Measurements from ENCODE around the gene OGA.

Gene OGA

DNA sequence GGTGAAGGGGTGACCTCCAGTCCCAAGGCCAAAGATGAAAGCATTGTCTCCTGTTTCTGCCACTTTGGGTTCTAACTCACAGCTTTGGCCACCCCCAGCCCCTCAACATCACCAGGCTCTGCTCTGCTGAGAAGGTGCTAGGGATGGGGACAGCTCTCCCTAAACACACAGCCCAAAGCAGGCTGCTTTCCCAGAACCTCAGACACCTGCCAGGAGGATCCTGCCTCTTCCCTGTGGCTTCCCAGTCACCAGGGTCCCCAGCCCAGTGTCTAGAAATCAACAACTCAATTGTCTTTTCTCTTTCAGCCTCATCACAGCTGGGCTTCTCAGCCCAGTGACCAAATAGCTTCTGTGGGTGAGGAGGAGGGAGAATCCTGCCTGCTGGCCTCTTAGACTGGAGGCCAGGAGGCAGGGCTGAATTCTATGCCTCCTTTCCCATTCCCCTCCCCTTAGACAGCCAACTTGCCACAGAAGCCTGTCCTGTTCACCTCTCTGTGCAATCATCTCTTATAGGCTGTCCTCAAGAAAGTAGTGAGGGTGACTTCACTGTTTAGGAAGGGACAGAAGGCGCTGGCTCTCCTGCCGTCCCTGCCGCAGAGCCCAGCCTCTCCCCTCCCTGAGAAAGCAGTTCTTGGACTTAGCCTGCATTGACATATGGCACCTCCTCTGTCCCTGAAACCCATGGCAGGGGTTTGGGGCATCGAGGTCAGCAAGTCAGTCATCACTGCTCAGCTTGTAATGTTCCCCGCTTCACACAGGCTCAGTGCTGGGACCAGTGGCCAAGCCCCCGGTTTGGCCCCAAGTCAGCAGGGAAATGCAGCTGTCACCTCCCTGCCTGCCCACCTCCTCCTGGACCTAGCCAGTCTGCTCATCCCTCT is 46.0 kb downstream of the OGA start:
- H3K4me1 Mint-ChIP-seq: peaks cover 19% of the 10 kb centered on the region
- no peaks in the 10 kb centered on the region for H3K36me3 Mint-ChIP-seq (ENCODE audit: low read depth)
- no peak overlapping the region for H3K4me3 Mint-ChIP-seq
- no peak overlapping the region for H3K27ac Mint-ChIP-seq
- peaks cover 82% of the 10 kb centered on the region for H3K27me3 Mint-ChIP-seq (ENCODE audit: low read depth)
- TF ChIP-seq, protein P1, sequence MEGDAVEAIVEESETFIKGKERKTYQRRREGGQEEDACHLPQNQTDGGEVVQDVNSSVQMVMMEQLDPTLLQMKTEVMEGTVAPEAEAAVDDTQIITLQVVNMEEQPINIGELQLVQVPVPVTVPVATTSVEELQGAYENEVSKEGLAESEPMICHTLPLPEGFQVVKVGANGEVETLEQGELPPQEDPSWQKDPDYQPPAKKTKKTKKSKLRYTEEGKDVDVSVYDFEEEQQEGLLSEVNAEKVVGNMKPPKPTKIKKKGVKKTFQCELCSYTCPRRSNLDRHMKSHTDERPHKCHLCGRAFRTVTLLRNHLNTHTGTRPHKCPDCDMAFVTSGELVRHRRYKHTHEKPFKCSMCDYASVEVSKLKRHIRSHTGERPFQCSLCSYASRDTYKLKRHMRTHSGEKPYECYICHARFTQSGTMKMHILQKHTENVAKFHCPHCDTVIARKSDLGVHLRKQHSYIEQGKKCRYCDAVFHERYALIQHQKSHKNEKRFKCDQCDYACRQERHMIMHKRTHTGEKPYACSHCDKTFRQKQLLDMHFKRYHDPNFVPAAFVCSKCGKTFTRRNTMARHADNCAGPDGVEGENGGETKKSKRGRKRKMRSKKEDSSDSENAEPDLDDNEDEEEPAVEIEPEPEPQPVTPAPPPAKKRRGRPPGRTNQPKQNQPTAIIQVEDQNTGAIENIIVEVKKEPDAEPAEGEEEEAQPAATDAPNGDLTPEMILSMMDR (IDR thresholded peaks at IDR 0.05; ENCODE audit: unreplicated experiment in 3 of 3): no peak
- no peaks in the 10 kb centered on the region for H3K9me3 Mint-ChIP-seq

DNA sequence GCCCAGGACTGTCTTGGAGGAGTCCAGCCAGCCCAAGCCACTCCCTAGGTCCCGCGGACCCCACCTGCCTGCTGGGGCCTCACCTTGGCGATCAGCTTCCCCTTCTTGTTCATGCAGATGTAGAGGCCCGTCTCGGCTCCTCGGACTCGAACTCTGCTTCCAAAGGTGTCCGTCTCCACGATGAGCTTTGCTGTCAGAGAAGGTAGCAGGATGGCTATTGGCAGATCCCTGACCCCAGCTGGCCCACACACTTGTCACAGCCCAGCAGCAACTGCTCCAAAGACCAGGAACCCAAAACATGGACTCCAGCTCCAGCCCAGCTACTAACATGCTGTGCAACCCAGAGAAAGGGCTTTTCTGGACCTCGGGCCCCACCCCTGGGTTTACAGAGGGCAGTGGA is 46.9 kb downstream of the OGA start:
- Mint-ChIP-seq H3K27me3 (ENCODE audit: low read depth) (peaks cover 82% of the 10 kb centered on the region), H3K4me3 (no peak overlapping the region), H3K9me3 (no peaks in the 10 kb centered on the region), H3K4me1 (peaks cover 19% of the 10 kb centered on the region), H3K36me3 (ENCODE audit: low read depth) (no peaks in the 10 kb centered on the region), H3K27ac (no peak overlapping the region)
- TF ChIP-seq, protein P1 (IDR thresholded peaks at IDR 0.05; ENCODE audit: unreplicated experiment in 3 of 3): no peak

DNA sequence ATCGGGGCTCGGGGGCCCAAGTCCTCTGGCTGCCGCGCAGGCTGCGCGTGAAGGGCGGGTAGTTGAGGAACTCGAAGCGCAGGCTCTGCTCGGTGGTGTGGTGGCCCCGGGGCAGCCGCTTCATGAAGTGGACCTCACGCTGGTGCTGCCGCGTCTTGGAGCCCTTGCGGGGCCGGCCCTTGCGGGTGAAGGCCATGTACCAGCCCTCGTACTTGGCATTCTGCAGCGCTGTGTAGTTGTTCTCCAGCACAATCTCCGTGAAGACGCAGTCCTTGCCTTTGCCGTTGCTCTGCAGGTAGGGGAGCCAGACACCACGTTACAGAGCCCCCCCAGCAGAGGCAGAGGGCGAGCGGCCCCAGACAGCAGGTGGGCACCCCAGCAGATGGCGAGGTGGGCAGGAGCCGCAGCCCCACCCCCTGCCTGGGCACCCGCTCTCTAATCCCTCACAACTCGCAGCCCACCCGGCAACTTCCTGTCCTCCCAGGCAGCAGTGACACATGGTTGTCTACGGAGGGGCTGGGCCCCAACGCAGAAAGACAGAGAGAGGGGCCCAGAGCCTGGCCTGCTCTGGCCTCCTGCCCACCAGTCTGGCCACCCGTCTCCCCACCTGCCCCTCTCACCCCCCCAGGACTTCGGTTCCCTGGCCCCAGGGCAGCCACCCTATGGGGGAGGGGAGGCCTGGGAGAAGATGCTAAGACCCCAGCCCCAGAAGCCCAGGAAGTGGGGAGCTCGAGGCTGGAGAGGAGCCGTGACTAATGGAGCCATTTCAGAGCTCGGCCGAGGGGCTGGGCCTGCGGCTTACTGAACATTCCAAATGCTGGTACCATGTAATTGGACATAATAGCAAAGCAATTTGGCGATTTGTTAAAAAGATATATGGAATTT is 47.7 kb downstream of the OGA start:
- Mint-ChIP-seq H3K4me1 (peaks cover 19% of the 10 kb centered on the region), H3K36me3 (ENCODE audit: low read depth) (no peaks in the 10 kb centered on the region), H3K27ac (no peak overlapping the region), H3K27me3 (ENCODE audit: low read depth) (peaks cover 90% of the 10 kb centered on the region), H3K9me3 (no peaks in the 10 kb centered on the region), H3K4me3 (no peak overlapping the region)
- TF ChIP-seq, protein P1 (IDR thresholded peaks at IDR 0.05; ENCODE audit: unreplicated experiment in 3 of 3): no peak

DNA sequence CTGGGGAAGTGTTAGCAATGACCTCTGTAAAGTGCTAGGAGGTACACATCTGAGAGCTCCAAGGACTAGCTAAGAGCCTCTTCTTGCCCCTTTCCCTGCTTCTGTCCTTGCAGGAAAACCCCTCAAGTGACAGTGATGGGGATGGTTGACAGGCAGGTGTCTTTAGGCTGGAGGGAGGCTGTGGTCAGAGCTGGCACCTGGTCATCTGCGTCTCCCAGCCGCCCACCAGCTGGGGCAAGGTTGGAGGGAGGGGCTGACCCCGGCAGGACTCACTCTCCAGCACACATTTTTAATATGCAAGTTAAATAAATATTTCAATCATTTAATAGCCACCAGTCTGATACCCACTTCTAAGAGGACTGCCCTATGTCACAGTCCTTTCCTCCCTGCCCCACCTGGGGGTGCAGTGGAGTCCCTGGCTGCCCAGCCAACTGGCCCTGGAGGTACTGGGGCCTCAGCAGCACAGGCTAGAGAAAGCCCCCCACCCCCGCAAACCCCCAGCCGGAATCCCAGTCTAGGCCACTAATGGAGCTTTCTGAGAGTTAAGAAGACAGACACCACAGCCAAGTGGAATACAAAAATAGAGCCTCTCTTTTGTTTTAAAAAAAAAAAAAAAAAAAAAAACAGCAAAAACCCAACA is 48.6 kb downstream of the OGA start:
- H3K4me3 Mint-ChIP-seq: no peak overlapping the region
- TF ChIP-seq, protein P1 (IDR thresholded peaks at IDR 0.05; ENCODE audit: unreplicated experiment in 3 of 3): no peak
- H3K27me3 Mint-ChIP-seq (ENCODE audit: low read depth): peaks cover 90% of the 10 kb centered on the region
- no peak overlapping the region for H3K27ac Mint-ChIP-seq
- H3K9me3 Mint-ChIP-seq: no peaks in the 10 kb centered on the region
- H3K36me3 Mint-ChIP-seq (ENCODE audit: low read depth): no peaks in the 10 kb centered on the region
- H3K4me1 Mint-ChIP-seq: peaks cover 18% of the 10 kb centered on the region

DNA sequence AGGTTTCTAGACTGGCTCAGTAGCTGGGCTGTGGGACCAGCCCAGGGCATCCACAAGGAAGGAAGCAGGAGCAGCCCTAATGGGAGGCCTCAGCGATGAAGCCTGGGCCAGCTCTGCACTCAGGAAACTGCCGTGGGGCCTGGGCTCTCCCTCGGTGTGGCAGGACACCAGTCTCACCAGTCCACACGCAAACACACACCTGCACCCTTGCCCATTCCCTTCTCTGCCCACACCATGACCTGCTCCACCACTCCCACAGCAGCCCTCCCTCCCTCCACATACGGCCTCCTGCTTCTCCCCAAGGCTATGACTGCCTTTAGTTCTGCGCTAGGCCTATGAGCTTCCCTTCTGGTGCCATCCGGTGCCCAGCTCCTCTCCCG is 49.5 kb downstream of the OGA start:
- TF ChIP-seq, protein P1 (IDR thresholded peaks at IDR 0.05; ENCODE audit: unreplicated experiment in 3 of 3): no peak
- H3K36me3 Mint-ChIP-seq (ENCODE audit: low read depth): no peaks in the 10 kb centered on the region
- H3K4me3 Mint-ChIP-seq: no peak overlapping the region
- peaks cover 10% of the 10 kb centered on the region for H3K4me1 Mint-ChIP-seq
- no peak overlapping the region for H3K27ac Mint-ChIP-seq
- H3K9me3 Mint-ChIP-seq: no peaks in the 10 kb centered on the region
- H3K27me3 Mint-ChIP-seq (ENCODE audit: low read depth): peaks cover 88% of the 10 kb centered on the region
